ENCODE data around the gene NUDT3.
"Not testable (repeated sequence)": the region's sequence is repeated elsewhere in the genome, so short reads cannot be mapped to it uniquely, and the experiment has no call there.

NUDT3 gene

DNA sequence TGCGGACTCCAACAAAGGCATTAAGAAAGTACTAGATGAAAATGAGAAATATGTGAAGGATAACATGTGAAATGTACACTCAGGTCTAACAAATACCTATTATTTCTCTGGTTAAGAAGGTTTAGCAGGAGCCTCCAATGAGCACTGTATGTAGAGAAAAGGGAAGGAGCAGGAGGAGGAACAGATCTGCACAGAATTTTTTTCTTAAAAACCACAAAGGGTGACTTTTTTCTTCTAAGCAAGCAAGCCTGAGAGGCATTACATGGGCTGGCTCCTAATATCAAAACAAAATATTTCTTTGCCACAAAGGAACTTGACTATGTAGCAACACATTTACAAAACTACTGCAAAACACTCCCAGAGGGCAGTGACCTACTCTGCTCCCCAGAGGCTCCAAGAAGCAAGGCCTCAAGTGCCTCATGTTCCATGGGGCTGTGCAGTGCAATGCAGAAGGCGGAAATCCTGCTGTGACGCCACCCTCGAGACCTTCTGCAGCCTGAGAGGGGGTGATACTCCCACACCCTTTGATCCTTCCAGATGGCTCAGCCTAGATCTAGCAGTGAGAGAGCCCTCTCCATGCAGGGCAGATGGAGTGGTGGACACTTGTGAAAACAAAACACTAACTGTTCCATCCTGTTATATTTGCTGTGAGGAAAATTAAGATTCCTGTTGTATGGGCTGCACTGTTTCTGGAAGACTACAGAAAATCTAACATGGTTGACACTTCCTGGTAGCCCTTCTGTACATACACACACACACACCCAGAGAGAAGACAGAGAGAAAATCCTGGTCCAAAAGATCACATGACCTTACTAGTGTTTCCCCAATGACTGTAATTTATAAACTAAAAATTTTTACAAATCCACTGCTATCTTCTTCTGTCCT is 107.7 kb downstream of the NUDT3 start:
- DNase-seq (ENCODE audit: low read depth) = no peak

DNA sequence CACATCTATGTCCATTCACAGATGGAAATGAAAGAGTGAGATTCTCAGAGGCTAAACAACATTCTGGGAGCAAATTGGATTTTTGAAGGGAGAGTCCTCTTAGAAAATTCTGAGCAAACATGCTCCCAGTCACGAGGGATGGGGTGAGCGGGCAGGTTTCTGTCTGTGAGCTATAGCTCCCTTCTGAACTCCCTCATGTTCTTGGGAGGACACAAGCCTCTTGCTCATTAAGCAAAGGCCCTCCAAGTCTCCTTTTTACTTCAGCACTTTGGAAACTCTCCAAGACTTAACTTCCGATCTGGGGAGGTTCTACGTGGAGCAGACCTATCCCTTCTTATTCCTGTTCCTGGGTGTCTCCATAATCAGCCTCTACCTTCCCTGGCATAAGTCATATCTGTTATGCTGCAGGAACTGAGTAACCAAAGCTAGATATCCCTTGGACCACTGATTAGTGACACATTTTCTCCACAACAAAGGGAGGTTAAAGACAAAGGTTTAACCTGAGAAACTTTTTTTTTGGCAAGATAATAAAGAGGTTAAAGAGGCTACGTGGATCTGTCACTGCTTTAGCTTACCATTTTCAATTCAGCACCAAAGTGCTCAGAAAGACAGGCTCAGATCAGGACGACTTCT is 110.7 kb downstream of the NUDT3 start:
- no peak for DNase-seq (ENCODE audit: low read depth)

DNA sequence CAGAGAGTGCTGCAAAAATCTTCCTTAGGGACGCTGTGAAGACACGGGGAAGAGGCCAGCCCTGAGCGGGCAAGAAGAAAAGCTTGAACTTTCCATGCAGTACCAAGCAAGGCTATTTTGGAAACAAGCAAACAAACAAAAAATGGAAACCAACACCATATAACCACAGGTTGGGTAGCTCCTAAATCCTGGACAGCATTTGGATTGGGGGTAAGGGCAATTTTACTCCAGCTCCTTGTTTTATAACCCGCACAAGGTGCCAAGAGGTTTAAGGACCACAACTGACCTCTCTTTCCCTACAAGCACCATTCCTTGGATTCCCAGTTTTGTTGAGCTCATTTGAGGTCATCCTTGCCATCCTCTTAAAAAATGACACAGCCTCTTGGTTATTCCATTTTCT is 112.3 kb downstream of the NUDT3 start:
- no peak for DNase-seq (ENCODE audit: low read depth)

DNA sequence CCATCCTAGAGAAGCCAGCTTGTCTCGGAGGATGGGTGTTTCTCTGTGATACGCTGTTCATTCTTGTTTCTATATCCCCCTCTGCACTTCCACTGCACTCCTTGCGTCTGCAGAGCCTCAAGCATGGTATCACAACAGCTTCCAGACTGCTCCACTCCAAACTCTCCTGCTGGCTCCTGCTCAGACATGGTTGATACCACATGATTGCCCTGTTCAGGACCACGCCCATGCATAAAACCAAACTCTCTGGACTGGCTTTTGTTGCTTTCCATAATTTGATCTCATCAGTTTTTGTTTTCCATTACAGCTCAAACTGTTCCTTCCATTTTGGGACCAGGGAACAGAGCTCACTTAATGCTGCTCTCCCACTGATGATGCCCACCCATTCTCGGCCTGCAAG is 113.6 kb downstream of the NUDT3 start:
- no peak for DNase-seq (ENCODE audit: low read depth)

DNA sequence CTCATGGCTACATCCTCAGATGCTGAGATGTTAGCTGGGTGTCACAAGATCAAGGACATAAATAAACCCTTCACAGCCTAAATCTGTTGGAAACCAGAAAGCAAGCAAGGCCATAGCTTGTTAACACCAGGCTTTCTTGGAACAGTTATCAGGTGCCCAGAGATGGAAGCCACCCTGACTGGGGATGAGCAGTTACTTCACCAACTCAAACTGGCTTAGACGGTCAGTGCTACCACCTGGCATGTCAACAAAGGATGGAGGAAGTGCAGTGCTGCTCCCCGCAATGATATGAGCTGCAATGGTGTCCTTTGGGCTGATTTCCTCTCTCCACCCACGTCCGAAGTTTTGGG is 114.7 kb downstream of the NUDT3 start:
- no peak for DNase-seq (ENCODE audit: low read depth)

DNA sequence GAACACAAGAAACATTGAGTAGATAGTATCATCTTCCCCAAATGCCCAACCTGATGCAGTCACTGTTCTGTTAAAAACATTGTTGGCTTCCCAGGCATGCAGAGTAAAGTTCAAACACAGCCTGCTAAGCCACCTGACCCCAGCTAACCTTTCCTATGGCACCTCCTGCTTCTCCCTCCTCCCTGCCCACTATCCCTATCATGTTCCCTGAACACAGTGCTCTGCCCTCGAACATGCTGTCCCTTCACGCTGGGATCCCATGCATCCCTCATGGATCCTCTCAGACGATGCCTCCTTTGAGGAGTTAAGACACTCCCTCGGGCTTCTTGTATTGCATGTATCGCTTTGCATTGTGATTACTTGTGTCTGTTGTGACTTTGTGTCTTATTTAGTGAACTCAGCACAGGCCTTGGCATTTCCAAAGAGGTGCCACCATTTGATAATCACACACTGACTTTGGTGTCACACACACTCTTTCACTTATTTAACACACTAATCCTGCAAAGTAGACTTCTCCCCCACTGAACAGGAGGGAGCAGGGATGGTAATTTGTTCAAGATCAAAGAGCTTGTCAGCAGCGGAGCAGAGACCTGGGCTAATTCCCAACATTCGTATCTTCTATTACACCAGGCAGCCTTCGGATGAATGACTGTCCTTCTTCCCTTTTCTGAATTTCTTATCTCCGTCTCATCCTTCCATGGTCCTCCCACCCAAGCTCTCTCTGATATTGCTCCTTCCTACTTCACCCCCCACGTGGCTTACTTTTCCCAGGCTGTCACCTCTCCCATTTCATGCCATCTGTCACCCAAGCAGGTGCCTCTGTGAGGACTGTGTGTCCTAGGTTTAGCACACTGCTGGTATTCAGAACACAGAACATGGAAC is 115.3 kb downstream of the NUDT3 start:
- DNase-seq (ENCODE audit: low read depth) = no peak

DNA sequence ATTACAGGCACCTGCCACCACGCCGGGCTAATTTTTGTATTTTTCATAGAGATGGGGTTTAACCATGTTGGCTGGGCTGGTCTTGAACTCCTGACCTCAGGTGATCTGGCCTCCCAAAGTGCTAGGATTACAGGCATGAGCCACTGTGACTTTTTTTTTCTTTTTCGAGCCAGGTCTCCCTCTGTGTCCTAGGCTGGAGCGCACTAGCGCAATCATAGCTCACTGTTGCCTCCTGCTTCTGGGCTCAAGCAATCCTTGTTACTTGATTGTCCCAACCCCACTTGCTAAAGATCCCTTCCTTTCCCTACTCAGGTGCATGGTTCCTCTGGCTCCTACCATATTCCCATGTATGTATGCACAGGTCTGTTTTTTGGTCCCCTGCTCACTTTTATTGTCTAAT is 116.3 kb downstream of the NUDT3 start:
- no peak for DNase-seq (ENCODE audit: low read depth)

DNA sequence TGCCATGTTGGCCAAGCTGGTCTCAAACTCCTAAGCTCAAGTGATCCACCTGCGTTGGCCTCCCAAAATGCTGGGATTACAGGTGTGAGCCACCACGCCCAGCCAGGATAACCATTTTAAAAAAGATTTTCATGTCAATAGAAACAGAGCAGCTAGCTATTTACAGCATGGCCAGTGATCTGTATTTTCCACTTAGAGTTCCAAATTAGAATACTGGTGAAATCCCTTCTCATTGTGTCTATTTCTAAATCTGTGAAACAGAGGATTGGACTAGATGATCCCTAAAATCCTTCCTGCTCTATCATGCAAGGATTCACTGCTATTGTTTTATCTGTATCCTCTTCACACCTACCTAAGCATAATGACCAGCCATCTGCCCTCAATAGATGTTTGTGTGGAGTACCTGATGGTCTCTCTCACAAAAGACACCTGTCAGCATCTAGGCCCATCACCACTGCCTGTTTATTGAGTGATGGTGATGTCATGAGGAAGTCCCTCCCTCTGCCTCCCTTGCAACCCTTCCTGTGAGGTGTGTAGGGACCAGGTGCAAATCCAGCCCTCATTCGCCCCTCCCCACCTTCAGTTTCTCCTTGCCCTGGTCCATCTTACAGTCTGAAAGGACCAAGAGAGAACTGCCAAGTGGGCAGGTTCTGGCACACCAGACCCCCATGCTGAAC is 117.2 kb downstream of the NUDT3 start:
- no peak for DNase-seq (ENCODE audit: low read depth)

DNA sequence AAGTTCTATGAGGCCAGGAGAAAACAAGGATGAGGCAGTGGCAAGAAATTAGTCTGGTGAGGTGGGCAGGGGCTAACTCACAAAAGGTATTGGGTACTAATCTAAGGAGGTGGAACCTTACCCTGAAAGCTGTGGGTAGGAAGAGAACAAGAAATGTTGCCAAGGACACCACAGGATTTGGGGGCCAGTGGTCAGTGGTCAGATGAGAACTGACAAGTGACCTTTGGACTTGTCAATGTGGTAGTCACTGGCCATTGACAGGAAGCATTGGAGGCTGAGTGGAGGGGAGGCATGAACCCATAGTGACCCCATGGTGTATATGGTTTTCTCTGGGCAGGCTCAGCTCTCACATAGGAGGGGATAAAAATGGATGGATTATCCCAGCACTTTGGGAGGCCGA is 118.3 kb downstream of the NUDT3 start:
- DNase-seq (ENCODE audit: low read depth) = no peak

DNA sequence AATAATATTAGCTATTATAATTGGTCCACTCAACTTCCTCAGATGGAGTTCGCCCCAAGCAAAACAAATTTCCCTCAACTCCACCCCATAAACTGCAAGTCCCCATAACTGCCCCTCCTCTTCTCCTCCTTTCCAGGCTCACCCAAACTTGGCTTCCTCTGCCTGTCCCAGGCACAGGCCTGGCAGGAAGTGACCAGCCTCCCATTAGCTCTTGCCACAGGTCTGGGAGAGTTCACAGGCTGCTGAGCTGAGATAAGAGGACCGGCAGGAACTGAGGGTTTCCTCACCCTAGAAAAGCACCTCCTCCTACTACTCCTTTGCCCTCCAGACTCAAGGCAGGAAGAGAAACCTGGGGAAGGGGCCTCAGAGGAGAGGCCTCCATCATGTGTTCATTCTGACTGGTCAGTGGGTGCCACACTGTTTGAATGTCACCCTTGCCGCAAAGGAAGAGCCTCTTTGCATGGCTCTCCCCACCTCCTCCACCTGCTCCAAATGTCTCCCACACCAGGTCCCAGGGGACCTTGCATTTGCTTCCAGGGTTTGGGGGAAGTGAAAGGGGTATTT is 119.1 kb downstream of the NUDT3 start:
- no peak for DNase-seq (ENCODE audit: low read depth)

DNA sequence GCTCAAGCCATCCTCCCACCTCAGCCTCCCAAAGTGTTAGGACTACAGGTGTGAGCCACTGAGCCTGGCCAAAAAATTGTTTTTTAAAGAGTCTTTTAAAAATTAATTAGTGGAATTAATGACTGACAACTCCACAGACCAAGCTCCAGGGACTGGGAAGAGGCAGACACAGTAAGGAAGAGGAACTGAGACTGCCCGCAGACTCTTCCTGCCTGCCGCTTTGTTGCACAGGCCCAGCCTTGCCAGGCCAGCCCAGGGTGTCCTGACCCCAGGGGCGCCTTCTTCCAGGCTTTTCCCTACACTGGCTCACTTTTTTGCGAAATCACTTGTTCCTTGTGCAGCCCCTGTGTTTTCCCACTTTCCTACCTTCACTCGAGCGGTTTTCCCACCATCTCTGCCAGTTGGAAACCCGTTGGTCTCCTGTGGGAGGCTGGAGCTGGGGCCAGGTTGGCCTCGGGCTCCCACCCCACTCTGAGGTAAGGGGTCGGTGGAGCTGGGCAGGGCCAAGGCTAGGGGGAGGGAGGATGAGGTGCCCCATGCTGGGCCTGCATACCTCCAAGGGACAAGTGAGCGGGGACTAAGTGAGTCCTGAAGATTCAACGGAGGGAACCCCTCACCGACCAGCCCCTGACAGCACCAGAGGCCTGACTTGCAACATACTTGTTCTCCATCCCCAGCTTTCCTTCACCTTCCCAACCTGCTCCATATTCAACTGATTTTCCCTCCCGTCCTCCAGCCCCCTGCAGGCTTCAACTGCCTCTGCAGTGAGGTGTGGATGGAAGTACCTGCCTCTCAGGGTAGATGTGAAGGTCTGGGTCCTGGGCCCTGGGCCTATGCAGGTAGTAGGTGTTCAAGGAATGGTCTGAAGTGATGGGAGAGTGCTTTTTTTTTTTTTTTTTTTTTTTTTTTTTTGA is 120.2 kb downstream of the NUDT3 start:
- no peak for DNase-seq (ENCODE audit: low read depth)

DNA sequence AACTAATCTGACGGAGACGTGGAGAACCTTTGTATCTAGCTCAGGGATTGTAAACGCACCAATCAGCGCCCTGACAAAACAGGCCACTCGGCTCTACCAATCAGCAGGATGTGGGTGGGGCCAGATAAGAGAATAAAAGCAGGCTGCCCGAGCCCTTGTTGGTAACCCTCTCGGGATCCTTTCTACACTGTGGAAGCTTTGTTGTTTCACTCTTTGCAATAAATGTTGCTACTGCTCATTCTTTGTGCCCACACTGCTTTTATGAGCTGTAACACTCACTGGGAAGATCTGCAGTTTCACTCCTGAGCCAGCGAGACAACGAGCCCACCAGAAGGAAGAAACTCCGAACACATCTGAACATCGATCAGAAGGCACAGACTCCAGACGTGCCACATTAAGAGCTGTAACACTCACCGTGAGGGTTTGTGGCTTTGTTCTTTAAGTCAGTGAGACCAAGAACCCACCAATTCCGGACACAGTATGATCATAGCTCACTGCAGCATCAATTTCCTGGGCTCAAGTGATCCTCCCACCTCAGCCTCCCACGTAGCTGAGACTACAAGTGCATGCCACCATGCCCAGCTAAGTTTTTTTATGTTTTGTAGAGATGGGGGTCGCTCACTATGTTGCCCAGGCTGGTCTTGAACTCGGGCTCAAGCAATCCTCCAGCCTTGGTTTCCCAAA is 122.7 kb downstream of the NUDT3 start:
- not testable (repeated sequence) for DNase-seq (ENCODE audit: low read depth)

DNA sequence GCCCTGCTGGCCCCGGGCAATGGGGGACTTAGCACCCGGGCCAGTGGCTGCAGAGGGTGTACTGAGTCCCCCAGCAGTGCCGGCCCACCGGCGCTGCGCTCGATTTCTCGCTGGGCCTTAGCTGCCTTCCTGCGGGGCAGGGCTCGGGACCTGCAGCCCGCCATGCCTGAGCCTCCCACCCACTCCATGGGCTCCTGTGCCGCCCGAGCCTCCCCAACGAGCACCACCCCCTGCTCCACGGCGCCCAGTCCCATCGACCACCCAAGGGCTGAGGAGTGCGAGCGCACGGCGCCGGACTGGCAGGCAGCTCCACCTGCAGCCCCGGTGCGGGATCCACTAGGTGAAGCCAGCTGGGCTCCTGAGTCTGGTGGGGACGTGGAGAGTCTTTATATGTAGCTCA is 123.3 kb downstream of the NUDT3 start:
- DNase-seq (ENCODE audit: low read depth) = not testable (repeated sequence)

DNA sequence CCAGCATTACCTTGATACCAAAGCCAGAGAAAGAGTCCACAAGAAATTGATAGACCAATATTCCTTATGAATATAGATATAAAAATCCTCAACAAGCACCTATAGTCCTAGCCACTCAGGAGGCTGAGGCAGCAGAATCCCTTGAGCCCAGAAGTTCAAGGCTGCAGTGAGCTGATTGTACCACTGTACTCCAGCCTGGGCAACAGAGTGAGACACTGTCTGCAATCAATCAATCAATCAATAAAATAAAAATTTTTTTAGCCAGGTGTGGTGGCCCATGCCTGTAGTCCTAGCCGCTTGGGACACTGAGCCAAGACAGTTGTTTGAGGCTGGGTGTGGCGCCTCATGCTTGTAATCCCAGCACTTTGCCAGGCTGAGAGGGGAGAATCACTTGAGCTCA is 124.7 kb downstream of the NUDT3 start:
- no peak for DNase-seq (ENCODE audit: low read depth)

DNA sequence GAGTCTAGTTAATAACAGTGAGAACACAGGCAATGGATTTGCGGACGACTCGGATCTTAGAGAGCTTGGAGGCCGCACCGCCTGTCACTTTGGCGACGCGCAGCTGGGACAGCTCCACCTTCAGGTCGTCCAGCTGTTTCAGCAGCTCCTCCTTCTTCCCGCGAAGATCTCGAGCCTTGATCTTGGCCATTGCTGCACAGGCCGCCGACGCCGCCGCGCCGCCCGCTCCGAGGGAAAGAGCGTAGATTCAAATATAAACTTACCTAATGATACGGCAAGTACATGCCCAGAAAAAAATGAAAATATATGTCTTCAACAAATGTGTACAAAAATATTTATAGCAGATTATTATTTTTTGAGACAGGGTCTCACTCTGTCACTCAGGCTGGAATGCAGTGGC is 129.0 kb downstream of the NUDT3 start:
- not testable (repeated sequence) for DNase-seq (ENCODE audit: low read depth)

DNA sequence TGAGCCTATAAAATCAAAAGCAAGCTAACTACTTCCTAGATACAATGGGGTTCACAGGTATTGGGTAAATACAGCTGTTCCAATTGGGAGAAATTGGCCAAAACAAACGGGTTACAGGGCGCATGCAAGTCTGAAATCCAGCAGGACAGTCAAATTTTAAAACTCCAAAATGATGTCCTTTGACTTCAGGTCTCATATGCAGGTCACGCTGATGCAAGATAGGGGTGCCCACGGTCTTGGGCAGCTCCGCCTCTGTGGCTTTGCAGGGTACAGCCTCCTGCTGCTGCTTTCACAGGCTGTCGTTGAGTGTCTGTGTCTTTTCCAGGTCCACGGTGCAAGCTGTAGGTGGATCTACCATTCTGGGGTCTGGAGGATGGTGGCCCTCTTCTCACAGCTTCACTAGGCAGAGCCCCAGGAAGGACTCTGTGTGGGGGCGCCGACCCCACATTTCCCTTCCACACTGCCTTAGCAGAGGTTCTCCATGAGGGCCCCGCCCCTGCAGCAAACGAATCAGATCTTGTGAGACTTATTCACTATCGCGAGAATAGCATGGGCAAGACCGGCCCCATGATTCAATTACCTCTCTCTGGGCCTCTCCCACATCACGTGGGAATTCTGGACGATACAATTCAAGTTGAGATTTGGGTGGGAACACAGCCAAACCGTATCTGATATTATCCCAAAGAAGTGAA is 131.7 kb downstream of the NUDT3 start:
- no peak for DNase-seq (ENCODE audit: low read depth)

DNA sequence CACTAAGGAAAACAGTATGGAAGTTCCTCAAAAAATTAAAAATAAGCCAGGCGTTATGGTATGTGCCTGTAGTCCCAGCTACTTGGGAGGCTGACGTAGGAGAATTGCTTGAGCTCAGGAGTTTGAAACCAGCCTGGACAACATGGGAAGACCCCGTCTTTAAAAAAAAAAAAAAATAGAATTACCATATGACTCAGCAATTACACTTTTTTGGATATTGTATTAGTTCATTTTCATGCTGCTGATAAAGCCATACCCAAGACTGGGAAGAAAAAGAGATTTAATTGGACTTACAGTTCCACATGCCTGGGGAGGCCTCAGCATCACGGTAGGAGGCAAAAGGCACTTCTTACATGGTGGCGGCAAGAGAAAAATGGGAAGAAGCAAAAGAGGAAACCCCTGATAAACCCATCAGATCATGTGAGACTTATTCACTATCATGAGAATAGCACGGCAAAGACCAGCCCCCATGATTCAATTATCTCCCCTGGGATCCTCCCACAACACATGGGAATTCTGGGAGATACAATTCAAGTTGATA is 132.9 kb downstream of the NUDT3 start:
- no peak for DNase-seq (ENCODE audit: low read depth)

DNA sequence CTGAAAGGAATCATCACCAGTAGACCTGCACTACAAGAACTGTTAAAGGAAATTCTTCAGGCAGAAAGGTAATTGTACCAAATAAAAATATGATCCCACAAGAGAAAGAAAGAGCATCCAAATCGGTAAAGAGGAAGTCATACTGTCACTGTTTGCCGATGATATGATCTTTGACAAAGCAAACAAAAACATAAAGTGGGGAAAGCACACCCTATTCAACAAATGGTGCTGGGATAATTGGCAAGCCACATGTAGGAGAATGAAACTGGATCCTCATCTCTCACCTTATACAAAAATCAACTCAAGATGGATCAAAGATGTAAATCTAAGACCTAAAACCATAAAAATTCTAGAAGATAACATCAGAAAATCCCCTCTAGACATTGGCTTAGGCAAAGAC is 140.1 kb downstream of the NUDT3 start:
- not testable (repeated sequence) for DNase-seq (ENCODE audit: low read depth)

Measured in stimulated activated CD8-positive, alpha-beta memory T cell treated with anti-CD3 and anti-CD28 coated beads, Interleukin-12 subunit alpha, Interleukin-12 subunit beta, amount 100 ng/mL, for 4 hours (primary cell).